ENCODE measurements around the gene P2RX5. TPM values are rescaled to one million over a fixed set of nuclear protein-coding genes. Genes with fewer than 3 reads are reported as not detected.

The P2RX5 gene
- total RNA-seq, 4 donors from 2014 or later: 0.49 to 0.56 TPM; not detected in 2

DNA sequence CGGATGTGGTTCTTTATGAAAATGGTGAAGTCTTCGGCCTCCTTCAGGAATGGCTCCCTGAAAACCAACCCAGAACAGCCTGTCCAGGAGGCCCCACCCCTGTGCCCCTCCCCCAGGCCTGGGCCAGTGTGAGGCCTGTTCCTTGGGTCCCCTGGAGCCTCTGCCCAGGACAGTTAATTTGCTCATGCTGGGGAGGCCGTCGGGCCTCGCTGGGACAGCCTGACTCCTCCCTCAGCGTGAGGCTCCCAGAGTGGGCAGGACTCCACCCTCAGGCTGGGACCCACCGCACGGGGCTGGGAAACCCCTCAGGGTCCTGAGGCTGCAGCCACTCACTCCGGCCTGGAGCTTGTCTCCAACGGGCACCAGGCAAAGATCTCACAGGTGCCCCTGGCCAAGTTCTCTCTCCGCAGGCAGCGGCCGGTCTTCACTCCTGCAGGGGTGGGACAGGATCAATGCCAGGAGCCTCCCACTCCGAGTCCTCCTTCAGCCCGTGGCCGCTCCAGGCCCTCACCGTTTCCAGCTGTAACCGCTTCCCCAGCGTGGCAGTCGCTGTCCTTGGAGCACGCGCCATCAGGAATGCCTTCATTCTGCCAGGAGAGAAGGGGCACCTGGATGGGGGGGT lies 5.8 kb downstream of the P2RX5 start:
- H3K27me3 ChIP-seq: peaks cover 45% of the 10 kb centered on the region

DNA sequence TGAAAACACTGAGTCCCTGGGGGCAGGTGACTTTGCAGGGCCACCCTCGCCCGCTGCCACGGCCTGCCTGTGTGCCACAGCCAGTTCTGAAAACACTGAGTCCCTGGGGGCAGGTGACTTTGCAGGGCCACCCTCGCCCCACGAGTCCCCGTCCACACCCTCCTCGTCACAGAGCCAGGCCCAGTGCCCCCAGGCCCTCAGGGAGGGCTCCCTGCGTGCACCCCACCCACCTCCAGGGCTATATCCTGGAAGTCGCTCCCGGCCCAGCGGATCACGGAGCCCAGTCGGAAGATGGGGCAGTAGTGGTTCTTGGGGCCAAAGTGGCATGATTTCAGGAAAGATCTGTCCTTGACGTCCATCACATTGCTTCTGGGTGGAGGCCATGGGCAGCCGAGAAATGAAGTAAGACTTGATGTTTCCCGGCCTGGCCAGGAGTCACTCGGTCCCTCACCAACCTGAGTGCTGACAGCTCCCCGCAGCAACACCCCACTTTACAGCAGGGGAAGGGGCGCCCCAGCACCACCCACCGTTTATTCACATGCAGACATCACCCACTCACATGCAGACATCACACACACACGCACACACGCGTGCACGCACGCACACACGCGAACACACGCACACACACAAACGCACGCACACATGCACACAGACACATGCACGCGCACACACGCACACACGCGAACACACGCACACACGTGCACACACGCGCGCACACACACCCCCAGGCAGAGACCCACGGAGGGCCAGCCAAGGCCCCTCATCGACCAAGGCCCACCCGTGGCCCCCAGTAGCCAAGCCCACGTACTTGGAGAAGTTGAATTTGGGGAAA lies 6.5 kb downstream of the P2RX5 start:
- DNase-seq (ENCODE audit: low spot score in 2 of 2): no peak
- peaks cover 45% of the 10 kb centered on the region for H3K27me3 ChIP-seq

More for the DNA sequence above, 5.8 kb downstream of the P2RX5 start:
- Histone ChIP-seq H3K36me3 (no peaks in the 10 kb centered on the region), H3K4me3 (no peak overlapping the region), H3K27ac (no peak overlapping the region), H3K9me3 (no peaks in the 10 kb centered on the region), H3K4me1 (peaks cover 6% of the 10 kb centered on the region)
- TF ChIP-seq POLR2AphosphoS5 (IDR thresholded peaks at IDR 0.05) (no peak), EP300 (IDR thresholded peaks at IDR 0.05) (no peak), POLR2A (IDR thresholded peaks at IDR 0.05) (no peak)
- TF ChIP-seq, protein P1, sequence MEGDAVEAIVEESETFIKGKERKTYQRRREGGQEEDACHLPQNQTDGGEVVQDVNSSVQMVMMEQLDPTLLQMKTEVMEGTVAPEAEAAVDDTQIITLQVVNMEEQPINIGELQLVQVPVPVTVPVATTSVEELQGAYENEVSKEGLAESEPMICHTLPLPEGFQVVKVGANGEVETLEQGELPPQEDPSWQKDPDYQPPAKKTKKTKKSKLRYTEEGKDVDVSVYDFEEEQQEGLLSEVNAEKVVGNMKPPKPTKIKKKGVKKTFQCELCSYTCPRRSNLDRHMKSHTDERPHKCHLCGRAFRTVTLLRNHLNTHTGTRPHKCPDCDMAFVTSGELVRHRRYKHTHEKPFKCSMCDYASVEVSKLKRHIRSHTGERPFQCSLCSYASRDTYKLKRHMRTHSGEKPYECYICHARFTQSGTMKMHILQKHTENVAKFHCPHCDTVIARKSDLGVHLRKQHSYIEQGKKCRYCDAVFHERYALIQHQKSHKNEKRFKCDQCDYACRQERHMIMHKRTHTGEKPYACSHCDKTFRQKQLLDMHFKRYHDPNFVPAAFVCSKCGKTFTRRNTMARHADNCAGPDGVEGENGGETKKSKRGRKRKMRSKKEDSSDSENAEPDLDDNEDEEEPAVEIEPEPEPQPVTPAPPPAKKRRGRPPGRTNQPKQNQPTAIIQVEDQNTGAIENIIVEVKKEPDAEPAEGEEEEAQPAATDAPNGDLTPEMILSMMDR (IDR thresholded peaks at IDR 0.05): no peak
- WGBS: no CpG with 5 or more reads among the region's 22 CpGs
- DNase-seq (ENCODE audit: low spot score in 2 of 2): no peak

DNA sequence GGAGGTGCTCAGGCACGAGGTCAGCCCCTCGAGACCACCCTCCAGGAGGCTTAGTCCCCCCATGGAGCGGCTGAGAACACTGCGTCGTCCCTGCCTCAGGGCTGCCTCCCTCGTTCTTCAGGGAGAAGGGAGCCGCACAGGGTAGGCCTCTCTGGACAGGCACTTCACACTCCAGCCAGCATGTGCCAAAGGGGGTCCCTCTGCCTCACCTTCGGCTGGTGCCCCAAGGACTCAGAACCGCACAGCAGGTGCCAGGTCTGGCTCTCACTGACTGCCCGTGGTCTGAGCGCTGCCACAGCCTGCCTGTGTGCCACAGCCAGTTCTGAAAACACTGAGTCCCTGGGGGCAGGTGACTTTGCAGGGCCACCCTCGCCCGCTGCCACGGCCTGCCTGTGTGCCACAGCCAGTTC lies 7.1 kb downstream of the P2RX5 start:
- Histone ChIP-seq H3K27me3 (peaks cover 45% of the 10 kb centered on the region), H3K4me1 (no peaks in the 10 kb centered on the region), H3K4me3 (no peak overlapping the region), H3K27ac (no peak overlapping the region), H3K9me3 (no peaks in the 10 kb centered on the region), H3K36me3 (no peaks in the 10 kb centered on the region)
- WGBS: 74% methylated on average over 3 of the region's 14 CpGs
- no peak for TF ChIP-seq POLR2AphosphoS5 (IDR thresholded peaks at IDR 0.05)
- no peak for DNase-seq (ENCODE audit: low spot score in 2 of 2)

More for the DNA sequence above, 6.5 kb downstream of the P2RX5 start:
- Histone ChIP-seq H3K27ac (no peak overlapping the region), H3K4me3 (no peak overlapping the region), H3K9me3 (no peaks in the 10 kb centered on the region), H3K4me1 (no peaks in the 10 kb centered on the region), H3K36me3 (no peaks in the 10 kb centered on the region)
- TF ChIP-seq, protein P1 (IDR thresholded peaks at IDR 0.05): no peak
- no peak for TF ChIP-seq POLR2AphosphoS5 (IDR thresholded peaks at IDR 0.05)
- no peak for TF ChIP-seq EP300 (IDR thresholded peaks at IDR 0.05)
- TF ChIP-seq POLR2A (IDR thresholded peaks at IDR 0.05): no peak
- WGBS: 84% methylated on average over 28 of the region's 44 CpGs

DNA sequence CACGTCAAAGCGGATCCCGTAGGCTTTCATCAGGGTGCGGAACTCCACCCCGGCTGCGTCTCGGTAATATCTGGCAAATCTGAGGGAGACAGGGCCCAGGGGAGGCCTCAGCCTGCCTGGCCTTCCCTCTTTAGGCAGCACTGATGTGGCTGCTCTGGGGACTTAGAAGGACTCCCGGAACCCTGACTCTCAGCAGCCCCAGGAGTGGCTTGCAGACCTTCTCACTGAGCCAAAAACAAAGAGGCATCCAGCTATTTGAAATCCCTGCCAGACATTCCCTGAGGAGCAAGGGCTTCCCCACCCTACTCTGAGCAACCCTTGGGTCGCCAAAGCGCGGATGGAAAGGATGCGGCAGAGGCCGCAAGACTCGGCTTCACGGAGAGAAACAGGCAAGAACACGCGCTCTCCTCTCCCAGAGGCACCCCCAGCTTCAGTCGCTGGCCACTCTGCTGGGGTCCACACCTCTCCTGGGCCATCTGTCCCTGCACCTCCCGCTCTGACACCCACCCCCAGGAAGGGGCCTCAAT lies 7.9 kb downstream of the P2RX5 start:
- Histone ChIP-seq H3K27me3 (peaks cover 45% of the 10 kb centered on the region), H3K9me3 (no peaks in the 10 kb centered on the region), H3K36me3 (no peaks in the 10 kb centered on the region), H3K27ac (no peak overlapping the region), H3K4me3 (no peak overlapping the region), H3K4me1 (no peaks in the 10 kb centered on the region)
- WGBS: 31% methylated on average over 3 of the region's 19 CpGs
- no peak for DNase-seq (ENCODE audit: low spot score in 2 of 2)
- no peak for TF ChIP-seq EP300 (IDR thresholded peaks at IDR 0.05)
- no peak for TF ChIP-seq POLR2A (IDR thresholded peaks at IDR 0.05)
- TF ChIP-seq, protein P1 (IDR thresholded peaks at IDR 0.05): no peak
- TF ChIP-seq POLR2AphosphoS5 (IDR thresholded peaks at IDR 0.05): no peak

DNA sequence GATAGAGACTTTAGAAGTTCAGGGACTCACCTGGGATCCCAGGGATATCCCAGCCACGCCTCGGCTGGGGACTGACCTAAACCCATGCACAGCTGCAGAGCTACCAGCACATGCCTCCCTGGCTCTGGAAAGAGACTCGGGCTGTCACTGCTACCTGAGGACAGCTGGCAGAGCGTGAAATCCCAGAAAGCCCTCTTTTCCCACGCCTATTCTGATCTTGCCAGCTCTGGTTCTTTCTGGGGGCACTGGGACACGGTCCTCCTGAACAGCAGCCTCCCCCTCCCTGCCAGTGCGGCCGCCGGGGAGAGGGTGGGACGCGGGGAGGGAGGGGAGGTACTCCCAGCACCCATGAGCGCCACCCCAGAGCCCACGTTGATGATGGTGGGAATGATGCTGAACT lies 10.8 kb downstream of the P2RX5 start:
- Histone ChIP-seq H3K4me3 (no peak overlapping the region), H3K9me3 (no peaks in the 10 kb centered on the region), H3K36me3 (no peaks in the 10 kb centered on the region), H3K27me3 (peaks cover 34% of the 10 kb centered on the region), H3K4me1 (no peaks in the 10 kb centered on the region), H3K27ac (no peak overlapping the region)
- no peak for TF ChIP-seq EP300 (IDR thresholded peaks at IDR 0.05)
- TF ChIP-seq POLR2A (IDR thresholded peaks at IDR 0.05): no peak
- TF ChIP-seq, protein P1 (IDR thresholded peaks at IDR 0.05): no peak
- TF ChIP-seq POLR2AphosphoS5 (IDR thresholded peaks at IDR 0.05): no peak
- no peak for DNase-seq (ENCODE audit: low spot score in 2 of 2)
- 0% methylated on average over 6 of the region's 13 CpGs for WGBS

Measured in suprapubic skin (tissue), 4 donors.